Measurements from ENCODE around the gene GCLC. TPM values are rescaled to one million over a fixed set of nuclear protein-coding genes. Genes with fewer than 3 reads are reported as not detected.

GCLC gene
- total and polyA plus RNA-seq, 9 donors = 9.0 to 50.4 (median 29.4) TPM

- Histone ChIP-seq H3K4me3 (no peak overlapping the region), H3K27ac (no peak overlapping the region), H3K27me3 (no peaks in the 10 kb centered on the region), H3K4me1 (ENCODE audit: insufficient read depth) (peaks cover 3% of the 10 kb centered on the region), H3K9me3 (no peaks in the 10 kb centered on the region), H3K36me3 (no peaks in the 10 kb centered on the region)
- intact Hi-C loops (cut with DNase I) = no loop called here
- no peak for TF ChIP-seq POLR2A (IDR thresholded peaks at IDR 0.05)
- no peak for TF ChIP-seq EP300 (IDR thresholded peaks at IDR 0.05)
- TF ChIP-seq CTCF (IDR thresholded peaks at IDR 0.05) = no peak
- 91 to 94% (median 94%) methylated on average over 3 of the region's 3 CpGs for WGBS, 3 donors
- no peak for DNase-seq
Measured at GRCh38 chr6:53583451-53583850, 38.5 kb upstream of the GCLC start.

GRCh38 chr6:53582963-53583362 lies 38.1 kb upstream of the GCLC start:
- Histone ChIP-seq H3K27ac (no peak overlapping the region), H3K4me1 (ENCODE audit: insufficient read depth) (peaks cover 3% of the 10 kb centered on the region), H3K4me3 (no peak overlapping the region), H3K27me3 (no peaks in the 10 kb centered on the region), H3K9me3 (no peaks in the 10 kb centered on the region), H3K36me3 (no peaks in the 10 kb centered on the region)
- TF ChIP-seq CTCF (IDR thresholded peaks at IDR 0.05) = no peak
- no peak for TF ChIP-seq POLR2A (IDR thresholded peaks at IDR 0.05)
- no peak for TF ChIP-seq EP300 (IDR thresholded peaks at IDR 0.05)
- WGBS, 3 donors = 93 to 94% (median 94%) methylated on average over 2 of the region's 2 CpGs
- no peak for DNase-seq
- intact Hi-C loops (cut with DNase I) = no loop called here

GRCh38 chr6:53581856-53582255 lies 37.0 kb upstream of the GCLC start:
- Histone ChIP-seq H3K36me3 (no peaks in the 10 kb centered on the region), H3K4me3 (no peak overlapping the region), H3K27ac (no peak overlapping the region), H3K4me1 (ENCODE audit: insufficient read depth) (peaks cover 3% of the 10 kb centered on the region), H3K27me3 (no peaks in the 10 kb centered on the region), H3K9me3 (no peaks in the 10 kb centered on the region)
- 1 to 4% (median 4%) methylated on average over 2 of the region's 2 CpGs for WGBS, 3 donors
- intact Hi-C loops (cut with DNase I) = no loop called here
- DNase-seq = no peak
- no peak for TF ChIP-seq CTCF (IDR thresholded peaks at IDR 0.05)

- H3K36me3 ChIP-seq = no peaks in the 10 kb centered on the region
- H3K4me1 ChIP-seq (ENCODE audit: insufficient read depth) = peaks cover 3% of the 10 kb centered on the region
- DNase-seq = no peak
- WGBS, 3 donors = 17 to 31% (median 29%) methylated on average over 2 of the region's 2 CpGs
- intact Hi-C loops (cut with DNase I) = no loop called here
- H3K27ac ChIP-seq = no peak overlapping the region
- no peaks in the 10 kb centered on the region for H3K27me3 ChIP-seq
- no peak for TF ChIP-seq CTCF (IDR thresholded peaks at IDR 0.05)
- TF ChIP-seq EP300 (IDR thresholded peaks at IDR 0.05) = no peak
- TF ChIP-seq POLR2A (IDR thresholded peaks at IDR 0.05) = no peak
- no peaks in the 10 kb centered on the region for H3K9me3 ChIP-seq
- no peak overlapping the region for H3K4me3 ChIP-seq
Measured at GRCh38 chr6:53581173-53581773, 36.4 kb upstream of the GCLC start.
